Measurements from ENCODE around the gene TLN1.

Gene TLN1, protein sequence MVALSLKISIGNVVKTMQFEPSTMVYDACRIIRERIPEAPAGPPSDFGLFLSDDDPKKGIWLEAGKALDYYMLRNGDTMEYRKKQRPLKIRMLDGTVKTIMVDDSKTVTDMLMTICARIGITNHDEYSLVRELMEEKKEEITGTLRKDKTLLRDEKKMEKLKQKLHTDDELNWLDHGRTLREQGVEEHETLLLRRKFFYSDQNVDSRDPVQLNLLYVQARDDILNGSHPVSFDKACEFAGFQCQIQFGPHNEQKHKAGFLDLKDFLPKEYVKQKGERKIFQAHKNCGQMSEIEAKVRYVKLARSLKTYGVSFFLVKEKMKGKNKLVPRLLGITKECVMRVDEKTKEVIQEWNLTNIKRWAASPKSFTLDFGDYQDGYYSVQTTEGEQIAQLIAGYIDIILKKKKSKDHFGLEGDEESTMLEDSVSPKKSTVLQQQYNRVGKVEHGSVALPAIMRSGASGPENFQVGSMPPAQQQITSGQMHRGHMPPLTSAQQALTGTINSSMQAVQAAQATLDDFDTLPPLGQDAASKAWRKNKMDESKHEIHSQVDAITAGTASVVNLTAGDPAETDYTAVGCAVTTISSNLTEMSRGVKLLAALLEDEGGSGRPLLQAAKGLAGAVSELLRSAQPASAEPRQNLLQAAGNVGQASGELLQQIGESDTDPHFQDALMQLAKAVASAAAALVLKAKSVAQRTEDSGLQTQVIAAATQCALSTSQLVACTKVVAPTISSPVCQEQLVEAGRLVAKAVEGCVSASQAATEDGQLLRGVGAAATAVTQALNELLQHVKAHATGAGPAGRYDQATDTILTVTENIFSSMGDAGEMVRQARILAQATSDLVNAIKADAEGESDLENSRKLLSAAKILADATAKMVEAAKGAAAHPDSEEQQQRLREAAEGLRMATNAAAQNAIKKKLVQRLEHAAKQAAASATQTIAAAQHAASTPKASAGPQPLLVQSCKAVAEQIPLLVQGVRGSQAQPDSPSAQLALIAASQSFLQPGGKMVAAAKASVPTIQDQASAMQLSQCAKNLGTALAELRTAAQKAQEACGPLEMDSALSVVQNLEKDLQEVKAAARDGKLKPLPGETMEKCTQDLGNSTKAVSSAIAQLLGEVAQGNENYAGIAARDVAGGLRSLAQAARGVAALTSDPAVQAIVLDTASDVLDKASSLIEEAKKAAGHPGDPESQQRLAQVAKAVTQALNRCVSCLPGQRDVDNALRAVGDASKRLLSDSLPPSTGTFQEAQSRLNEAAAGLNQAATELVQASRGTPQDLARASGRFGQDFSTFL (N-terminal part only)

DNA sequence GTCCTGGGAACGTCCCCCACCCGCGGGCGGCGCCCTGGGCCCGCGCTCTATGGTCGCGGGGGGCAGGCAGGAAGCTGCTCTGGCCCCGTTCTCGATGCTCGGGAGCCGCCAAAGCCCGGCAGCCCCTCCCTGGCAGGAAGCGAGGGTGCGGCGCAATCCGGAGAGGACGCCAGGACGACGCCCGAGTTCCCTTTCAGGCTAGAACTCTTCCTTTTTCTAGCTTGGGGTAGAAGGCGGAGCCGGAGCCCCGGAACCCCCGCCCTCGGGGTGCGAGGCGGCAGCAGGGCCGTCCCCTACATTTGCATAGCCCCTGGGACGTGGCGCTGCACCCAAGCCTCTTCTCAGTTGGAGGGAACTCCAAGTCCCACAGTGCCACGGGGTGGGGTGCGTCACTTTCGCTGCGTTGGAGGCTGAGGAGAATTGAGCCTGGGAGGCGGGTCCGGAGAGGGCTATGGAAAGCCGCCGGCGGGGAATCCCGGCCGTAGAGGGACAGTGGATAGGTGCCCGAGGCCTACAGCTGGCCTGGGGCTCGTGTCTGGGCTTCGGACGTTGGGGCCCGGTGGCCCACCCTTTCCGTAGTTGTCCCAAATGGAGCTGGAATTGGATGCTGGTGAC is at the start of gene TLN1, which contains the start of gene CREB3:
TSS of gene TLN1 (minus strand) at position 11 of the 615 bp plus-strand sequence. CDS start 6,501 bp downstream, outside the sequence.
TSS of gene CREB3 (plus strand) at position 482 of the 615 bp plus-strand sequence. CDS start at position 589, 107 bp downstream.
- DNase-seq (ENCODE audit: low spot score), result peak; percentile 97

DNA sequence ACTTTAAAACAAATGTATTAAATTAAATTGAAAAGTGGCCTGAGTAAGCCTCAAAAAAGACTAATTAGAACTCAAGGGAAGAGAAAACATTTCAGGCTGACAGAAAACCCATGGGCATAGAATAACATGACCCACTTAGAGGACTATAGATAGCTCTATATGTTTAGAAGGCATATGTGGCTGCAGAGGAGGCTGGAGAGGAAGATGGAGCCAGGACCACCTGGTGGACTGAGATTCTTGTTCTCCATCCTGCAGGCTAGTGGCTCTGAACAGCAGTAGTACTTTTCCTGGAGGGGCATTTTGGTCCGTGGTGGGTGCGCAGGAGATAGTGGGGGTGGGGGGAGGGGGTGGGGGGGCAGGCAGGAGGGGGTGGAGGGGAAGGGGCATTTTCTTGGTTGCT is 49.1 kb upstream of the TLN1 start:
- DNase-seq (ENCODE audit: low spot score), result no peak

DNA sequence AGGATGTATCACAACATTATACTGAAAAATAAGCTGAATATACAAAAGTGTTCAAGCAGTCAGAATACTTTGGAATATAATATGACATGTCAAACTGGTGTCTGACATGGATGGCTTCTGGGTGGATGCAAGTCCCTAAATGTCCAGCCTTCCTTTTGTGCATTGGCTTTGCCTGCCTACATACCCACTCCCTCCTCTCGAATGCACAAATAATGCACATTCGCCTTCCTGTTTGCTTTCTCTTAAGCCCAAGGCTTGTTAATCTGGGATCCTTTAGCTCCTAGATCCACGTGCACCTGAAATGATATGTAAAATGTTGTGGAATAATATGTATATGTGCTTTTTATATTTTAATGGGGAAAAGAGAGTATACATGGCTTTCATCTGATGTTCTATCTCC is 46.5 kb upstream of the TLN1 start:
- no peak for DNase-seq (ENCODE audit: low spot score)

DNA sequence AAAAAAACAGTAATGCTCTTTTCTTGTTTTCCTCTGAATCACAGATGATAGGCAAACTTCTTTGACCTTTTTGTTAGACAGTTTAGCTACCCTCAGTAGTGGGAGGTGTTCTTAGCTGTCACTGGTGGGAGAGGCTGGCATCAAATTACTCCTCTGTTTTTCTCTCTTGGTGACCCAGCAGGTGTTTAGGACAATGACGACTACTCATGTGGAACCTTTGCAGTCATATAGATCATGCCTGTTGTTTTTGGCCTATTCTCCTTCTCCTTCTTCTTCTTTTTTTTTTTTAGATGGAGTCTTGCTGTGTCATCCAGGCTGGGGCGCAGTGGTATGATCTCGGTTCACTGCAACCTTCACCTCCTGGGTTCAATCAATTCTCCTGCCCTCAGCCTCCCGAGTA is 44.0 kb upstream of the TLN1 start:
- no peak for DNase-seq (ENCODE audit: low spot score)

DNA sequence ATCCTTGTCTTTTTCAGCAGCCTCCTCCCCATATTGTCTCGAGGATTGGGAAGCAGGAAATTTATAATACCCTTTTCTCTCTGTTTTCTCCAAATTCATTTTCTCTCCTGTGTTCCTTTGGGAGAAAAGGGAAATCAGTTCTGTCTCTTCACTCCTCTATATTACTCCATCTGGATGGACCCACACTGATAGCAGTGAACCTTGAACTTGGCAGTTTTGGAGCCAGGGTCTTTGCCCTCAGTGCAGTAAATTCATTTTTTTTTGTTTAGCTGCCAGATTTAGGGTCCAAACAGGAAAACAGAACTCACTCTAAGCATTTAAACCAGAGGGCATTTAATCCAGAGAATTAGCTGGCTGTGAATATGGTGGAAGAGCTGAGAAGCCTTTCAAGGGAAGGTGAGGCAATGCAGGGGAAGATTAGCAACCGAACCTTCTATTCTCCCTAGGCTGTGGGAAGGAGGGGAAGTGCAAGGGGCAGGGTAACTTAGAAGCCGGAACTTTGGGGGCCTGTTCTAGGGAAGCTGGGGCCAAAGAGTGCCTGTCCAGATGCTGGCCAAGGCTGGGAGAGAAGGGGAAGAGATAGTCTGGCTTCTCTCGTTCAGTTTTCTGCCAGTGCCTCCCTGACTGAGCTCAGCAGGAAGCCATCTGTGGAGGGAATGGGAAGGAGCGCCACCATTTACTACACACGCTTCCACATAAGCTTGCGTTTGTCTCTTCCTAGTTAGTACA is 43.1 kb upstream of the TLN1 start:
- no peak for DNase-seq (ENCODE audit: low spot score)

DNA sequence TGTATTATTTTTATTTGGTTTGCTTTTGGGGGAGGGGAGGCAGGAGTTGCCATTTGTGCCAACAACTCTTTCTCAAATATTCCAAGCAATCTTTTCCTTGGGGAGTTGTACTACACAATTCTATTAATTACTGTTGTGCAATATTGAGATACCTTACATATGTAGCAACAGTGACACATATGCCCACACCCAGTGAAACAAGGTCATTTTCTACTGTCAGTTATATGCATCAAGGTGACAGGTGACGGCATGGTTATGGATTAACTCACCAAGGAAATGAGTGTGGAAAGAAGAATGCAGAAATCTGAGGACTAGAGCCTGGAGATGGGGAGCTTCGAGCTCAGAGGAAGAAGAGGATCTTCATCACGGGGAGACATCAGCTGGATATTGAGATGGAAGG is 39.9 kb upstream of the TLN1 start:
- DNase-seq (ENCODE audit: low spot score), result no peak

DNA sequence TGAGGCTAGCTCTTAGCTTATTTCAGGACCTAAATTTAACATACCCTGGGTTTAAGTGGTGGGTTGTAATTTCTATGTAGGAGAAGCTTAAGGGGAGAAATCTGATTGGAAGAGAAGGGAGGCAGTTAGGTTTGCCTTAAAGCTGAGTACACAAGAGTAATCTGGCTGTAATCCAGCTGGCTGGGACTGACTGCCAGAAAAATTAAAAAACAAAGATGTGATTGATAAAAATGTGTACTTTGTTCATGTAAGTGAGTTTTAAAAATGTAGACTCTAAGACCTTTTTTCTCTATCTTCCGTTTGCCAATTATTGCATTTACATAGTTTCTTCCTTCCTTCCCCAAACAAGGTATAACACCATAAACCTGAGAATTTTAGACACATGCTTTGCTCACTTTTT is 39.5 kb upstream of the TLN1 start:
- no peak for DNase-seq (ENCODE audit: low spot score)

DNA sequence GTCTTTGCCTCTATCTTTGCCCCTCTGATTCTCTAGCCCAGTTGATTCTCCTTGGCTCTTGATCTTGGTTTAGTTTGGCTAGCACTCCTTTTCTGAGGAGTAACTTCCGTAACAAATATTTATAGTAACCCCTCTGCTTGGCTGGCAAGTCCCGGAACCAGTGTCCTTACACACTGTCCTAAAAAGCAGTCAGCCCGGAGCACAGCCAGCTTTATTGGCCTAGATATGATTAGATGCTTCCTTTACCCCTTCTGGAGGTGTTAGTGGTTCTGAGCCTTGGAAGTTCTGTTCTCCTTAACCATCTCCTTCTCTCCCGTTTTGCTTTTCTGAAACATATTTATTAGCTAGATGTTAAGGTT is 39.1 kb upstream of the TLN1 start:
- no peak for DNase-seq (ENCODE audit: low spot score)

DNA sequence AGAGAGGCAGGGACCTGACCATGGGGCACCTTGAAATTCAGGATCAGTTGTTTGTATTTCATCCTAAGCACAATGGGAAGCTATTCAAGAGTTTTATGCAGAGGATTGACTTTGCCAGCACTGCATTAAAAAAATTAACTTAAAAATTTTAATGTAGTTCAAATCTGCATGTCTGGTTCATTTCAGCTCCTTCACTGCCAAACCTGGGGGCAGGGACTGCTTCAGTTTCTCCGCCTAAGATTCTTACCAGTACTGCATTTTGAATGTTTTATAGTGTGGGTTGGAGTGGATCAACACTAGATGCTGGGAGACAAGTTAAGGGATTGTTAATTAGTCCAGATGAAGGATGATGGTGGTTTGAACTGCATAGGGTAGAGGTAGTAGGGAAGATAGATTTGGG is 37.8 kb upstream of the TLN1 start:
- no peak for DNase-seq (ENCODE audit: low spot score)

DNA sequence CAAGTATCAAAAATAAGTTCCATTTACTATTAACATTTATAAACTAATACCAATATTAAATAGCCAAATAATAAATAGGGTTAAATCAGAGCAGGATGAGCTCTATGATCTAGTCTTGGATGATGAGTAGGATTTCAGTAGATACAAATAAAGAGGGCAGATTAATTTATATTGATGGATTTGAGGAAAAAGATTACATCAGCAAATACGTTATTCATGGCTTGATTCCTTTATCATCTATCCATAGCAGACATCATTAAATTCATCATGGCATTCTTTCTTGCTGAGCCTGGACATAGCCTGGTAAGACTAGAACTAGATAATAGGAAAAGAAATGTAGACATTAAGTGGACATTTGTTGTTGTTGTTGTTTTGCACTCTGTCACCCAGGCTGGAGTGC is 35.5 kb upstream of the TLN1 start:
- no peak for DNase-seq (ENCODE audit: low spot score)

DNA sequence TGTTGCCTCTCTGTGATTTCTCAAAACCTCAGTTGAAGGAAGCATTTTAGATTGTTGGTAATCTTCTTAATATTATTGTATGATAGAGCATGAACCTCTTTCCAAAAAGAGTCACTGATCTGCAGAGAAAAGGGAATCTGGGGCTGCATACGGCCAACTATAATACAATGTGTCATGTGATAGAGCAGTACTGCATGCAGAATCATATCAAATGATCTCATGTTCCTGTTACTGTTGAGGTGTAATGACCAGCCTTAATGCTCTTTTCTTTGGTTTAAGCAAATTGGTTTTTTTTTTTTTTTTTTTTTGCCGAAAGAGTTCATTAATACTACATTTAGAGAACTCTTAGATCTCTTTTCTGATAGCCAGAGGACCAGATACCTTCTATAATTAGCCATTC is 35.0 kb upstream of the TLN1 start:
- no peak for DNase-seq (ENCODE audit: low spot score)

DNA sequence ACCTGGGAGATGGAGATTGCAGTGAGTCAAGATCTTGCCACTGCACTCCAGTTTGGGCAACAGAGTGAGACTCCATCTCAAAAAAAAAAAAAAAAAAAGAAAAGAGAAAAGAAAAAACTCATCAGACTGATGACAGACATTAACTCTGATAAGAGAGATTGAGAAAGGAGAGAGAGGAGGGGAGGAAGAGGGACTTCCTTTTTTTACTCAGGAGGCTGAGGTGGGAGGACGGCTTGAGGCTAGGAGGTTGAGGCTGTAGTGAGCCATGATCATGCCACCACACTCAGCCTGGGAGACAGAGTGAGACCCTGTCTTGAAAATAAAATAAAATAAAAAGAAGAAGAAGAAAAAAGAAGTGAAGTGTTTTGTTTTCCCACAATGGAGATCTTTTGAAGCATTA is 31.8 kb upstream of the TLN1 start:
- DNase-seq (ENCODE audit: low spot score), result no peak

DNA sequence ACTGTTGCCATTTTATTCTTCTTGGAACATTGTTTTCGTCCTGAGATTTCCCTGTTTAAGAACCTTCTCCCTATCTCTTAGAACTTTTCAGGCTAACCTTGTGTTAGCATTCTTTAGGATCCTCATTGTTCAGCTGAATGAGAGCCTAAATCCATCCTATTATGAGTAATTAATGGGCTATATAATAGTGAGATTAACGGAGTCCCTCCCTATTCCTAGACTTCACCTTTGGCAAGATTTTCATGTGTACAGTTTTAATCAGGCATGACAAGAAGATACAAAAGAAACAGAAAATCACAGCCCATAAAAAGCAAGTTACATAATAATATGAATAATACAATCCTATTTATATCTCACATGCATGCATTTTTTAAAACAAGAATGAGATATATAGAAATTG is 31.2 kb upstream of the TLN1 start:
- no peak for DNase-seq (ENCODE audit: low spot score)

DNA sequence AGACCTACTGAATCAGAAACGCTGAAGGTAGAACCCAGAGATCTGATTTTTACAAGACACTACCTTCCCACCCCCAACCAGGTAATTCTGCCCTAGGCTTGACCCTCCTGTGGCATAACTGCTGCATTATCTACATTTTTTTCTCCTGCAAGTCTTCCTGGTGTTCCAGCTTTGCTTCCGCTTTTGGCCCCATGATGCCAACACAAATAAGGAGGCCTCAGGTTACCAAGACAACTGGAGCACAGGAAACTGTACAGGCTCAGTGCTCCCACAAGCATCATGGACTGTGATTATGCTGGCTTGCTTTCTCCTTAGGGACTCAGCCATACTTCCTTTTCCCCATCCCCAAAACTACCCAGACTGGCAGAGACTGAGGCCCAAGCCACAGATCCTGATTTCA is 28.7 kb upstream of the TLN1 start:
- no peak for DNase-seq (ENCODE audit: low spot score)

DNA sequence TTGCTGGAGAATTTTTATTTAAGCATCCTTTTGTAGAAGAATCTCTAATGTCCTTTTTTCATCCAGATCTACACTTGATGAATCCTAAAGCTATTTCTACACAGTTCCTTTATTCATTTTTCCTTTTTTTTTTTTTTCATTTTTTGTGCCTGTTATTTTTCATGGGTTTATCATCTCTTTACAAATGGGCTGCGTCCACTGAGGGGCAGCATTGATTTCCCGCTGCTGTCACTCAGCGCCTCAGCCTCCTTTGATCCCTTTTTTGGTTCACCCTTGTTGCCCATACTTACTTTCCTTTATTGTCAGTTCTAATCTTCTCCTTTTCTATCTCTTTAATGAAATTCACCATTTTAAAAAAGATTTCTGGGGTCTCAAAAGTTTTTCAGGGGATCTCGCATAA is 27.8 kb upstream of the TLN1 start:
- no peak for DNase-seq (ENCODE audit: low spot score)

DNA sequence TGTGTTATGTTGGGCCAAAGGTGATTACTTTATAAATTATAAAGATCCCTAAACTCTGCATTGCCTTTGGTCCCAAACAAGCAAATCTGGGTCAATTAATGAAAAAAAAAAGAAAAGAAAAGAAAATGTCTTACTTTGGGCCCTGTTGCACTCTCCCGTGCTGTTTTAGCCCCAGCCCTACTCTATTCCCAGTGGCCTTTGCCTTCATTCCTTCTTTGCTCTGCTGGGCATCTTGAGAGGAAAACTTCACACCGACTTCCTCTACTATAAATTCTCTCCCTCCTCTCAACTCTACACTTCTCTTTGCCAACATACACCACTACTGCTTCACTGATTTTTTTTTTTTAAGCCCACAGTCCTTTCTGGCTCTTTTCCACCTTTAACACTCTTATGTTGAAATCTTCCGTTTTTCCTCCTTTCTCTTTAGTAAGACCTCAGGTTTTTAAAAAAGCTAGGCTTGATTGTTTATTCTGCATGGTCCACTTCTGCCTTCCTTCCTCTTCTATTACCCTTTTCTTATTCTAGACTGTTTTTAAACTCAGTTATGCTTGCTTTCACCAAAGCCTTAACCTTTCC is 26.6 kb upstream of the TLN1 start:
- no peak for DNase-seq (ENCODE audit: low spot score)

DNA sequence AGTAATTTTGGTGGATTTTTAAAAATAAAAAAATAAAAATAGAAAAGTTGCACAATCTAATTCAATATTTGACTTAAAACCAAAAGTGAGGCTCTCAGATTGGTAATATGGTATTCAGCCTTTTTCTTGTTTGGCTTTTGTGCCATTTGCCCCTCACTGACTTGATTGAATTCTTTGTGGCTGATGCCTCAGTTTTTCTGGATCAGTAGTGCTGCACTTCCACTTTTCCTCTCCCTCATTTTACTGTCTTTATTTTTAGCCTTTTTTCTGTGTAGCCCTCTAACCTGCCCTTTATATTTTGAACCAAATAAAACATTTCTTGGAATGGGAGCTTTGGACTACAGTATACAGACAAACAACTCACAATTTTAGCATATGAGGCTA is 25.9 kb upstream of the TLN1 start:
- DNase-seq (ENCODE audit: low spot score), result no peak

DNA sequence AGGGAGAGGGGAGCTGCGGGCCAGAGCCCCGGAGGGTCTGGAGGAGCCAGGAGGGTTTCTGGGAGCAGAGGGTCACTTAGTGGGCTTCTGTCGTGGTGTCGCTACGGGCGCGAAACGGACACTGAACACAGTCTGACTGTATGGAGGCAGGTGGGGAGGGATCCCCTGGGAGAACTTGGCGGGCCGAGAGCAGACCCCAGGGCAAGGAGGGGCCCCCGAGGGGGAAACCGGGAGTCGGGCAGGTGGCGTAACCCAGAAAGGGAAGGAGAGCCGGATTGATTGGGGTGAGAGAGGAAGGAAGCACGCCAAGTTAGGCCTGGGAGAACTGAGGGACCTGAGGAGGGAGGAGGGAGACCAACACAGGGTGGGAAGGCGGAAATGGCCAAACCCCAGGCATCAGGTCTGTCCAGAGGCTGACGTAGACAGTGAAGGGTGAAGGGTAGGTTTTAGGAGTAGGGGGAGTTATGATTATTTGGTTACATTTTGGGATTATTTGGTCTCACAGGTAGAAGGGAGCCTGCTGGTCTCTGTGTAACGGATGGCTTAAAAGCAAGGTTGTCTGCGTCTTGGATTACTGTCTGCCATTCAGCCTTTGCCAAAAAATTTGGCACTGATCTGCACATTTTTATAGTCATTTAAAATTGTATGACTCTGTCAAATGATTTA is 25.4 kb upstream of the TLN1 start:
- DNase-seq (ENCODE audit: low spot score), result no peak

DNA sequence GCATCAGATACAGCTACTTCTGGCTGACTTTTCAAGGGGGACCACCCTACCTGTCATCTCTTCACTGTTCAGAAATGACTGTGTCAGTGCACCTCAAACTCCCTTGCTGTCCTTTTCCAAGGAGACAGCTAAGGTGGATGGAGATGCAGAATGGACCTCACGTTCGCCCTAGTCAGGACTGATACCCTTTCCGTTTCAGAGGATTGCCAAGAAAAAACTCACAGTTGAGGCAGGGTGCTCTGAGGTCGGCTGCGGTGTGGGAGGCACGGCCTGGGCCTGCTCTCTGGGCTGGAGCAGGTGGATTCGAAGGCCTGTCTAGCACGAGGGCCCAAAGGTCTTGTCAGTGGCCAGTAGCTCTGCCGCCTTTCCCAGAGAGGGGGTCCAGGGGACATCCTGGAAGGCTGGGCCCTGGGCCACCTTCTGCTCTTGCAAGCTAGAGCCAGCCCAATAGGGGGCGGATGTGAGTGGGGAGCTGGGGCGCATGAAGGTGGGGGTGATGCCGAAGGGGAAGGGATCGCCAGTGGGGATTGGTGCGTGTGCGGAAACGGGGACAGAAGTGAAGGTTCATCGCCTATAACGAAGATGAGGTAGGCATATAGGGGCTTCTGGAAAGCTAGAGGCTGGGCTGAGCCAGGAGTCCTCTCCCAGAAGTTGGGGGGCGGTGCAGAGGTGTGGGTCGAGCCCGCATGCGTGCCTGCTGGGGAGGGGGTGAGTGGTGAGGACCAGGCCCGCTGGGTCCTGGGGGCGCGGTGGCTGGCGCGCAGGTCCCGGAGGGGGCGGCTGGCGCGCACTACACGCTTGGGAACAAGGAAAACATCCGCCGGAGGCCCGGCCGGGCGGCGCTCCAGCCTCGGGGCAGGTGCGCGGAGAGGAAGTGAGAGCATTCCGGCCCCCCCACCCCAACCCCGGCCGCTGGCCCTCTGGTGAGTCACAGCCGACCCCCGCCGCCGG is 24.6 kb upstream of the TLN1 start:
- peak; percentile 80 for DNase-seq (ENCODE audit: low spot score)
